Spleen (tissue), 11 donors: ENCODE measurements around the gene SLC6A13. TPM values are rescaled to one million over a fixed set of nuclear protein-coding genes. Genes with fewer than 3 reads are reported as not detected.

ENCODE experiments used
- DNase-seq: peaks from one replicate; pipeline ENCODE4 v3.0.0-alpha.2; 2020
- H3K27ac ChIP-seq, 8 donors: fragments of 200-600 bp; sonication (generic) in 7 of 8; 1 replicate in 4 of 8; 2 replicates in 4 of 8; pipeline versions ENCODE4 v1.5.0 to v1.8.0; 2016 to 2021; ENCODE audit warnings: inconsistent platforms in 4 of 8, mild to moderate bottlenecking in 4 of 8, moderate library complexity in 1 of 8
- H3K27me3 ChIP-seq, 7 donors: fragments of 200-600 bp; sonication (generic) in 6 of 7; replicated peaks in 1 of 7; 1 replicate in 4 of 7; 2 replicates in 3 of 7; pipeline versions ENCODE4 v1.5.0 to v1.8.0; 2016 to 2021; ENCODE audit warnings: inconsistent platforms in 3 of 7, mild to moderate bottlenecking in 1 of 7
- H3K36me3 ChIP-seq, 6 donors: fragments of 200-600 bp; sonication (generic) in 5 of 6; 1 replicate in 4 of 6; 2 replicates in 2 of 6; pipeline versions ENCODE4 v1.5.0 to v1.8.0; 2016 to 2021; ENCODE audit warnings: inconsistent platforms in 2 of 6
- H3K4me1 ChIP-seq, 6 donors: fragments of 200-600 bp; sonication (generic) in 5 of 6; 1 replicate in 3 of 6; 2 replicates in 3 of 6; pipeline versions ENCODE4 v1.5.0 to v1.8.0; 2016 to 2021; ENCODE audit warnings: inconsistent platforms in 3 of 6
- H3K4me3 ChIP-seq, 8 donors: fragments of 200-600 bp; sonication (generic) in 7 of 8; 1 replicate in 4 of 8; 2 replicates in 4 of 8; pipeline versions ENCODE4 v1.5.0 to v1.8.0; 2016 to 2021; ENCODE audit warnings: inconsistent platforms in 4 of 8, mild to moderate bottlenecking in 4 of 8, moderate library complexity in 2 of 8
- H3K9me3 ChIP-seq, 8 donors: fragments of 200-600 bp; sonication (generic) in 7 of 8; 1 replicate in 4 of 8; 2 replicates in 4 of 8; pipeline versions ENCODE4 v1.5.0 to v1.8.0; 2016 to 2021; ENCODE audit warnings: inconsistent platforms in 4 of 8
- POLR2A ChIP-seq, 3 donors: fragments of 450-650 bp; IDR thresholded peaks; one replicate each; pipeline ENCODE4 v1.5.1; 2017; ENCODE audit warnings: antibody characterized with exemption in 3 of 3, mild to moderate bottlenecking in 1 of 3
- POLR2AphosphoS5 ChIP-seq, 3 donors: sonication (generic); formaldehyde crosslinking; IDR thresholded peaks; one replicate each; pipeline ENCODE4 v1.5.1; 2017; ENCODE audit warnings: antibody characterized with exemption in 3 of 3
- WGBS, 5 donors: extraction: QIAGEN DNeasy Blood & Tissue Kit in 3 of 5; methylation state at CpG; one replicate each; pipeline versions ENCODE4 v1.1.5 to v1.1.7; 2013 to 2018; 5-methylcytosine and 5-hydroxymethylcytosine counted together
- intact Hi-C: fragments of 100-400 bp; cut with DNase I; formaldehyde crosslinking; loops from one replicate; pipeline ENCODE4 v1.15.0; 2023; ENCODE audit warnings: low total_unique reads
- polyA plus RNA-seq, 3 donors: library from polyadenylated mRNA; stranded (reverse); fragments of 200-250 nt; gene quantifications; one replicate each; pipeline ENCODE4 v1.2.1, GENCODE V29; 2013
- total RNA-seq, 7 donors: library from RNA; depleted of rRNA in 3 of 7; stranded (reverse); fragments of >200 nt in 3 of 7; fragmentation: NEBNext Ultra II Directional in 4 of 7; extraction: Animal tissue kit (Norgen Biotek cat#: 25700) in 4 of 7; gene quantifications; one replicate each; pipeline versions ENCODE4 v1.1.0 to v1.2.1, GENCODE V29; 2016 to 2021
- TF ChIP-seq, protein P1 (sequence below), 11 experiments: fragments of 200-600 bp in 7 of 11; fragments of 450-650 bp in 4 of 11; sonication (generic) in 4 of 11; IDR thresholded peaks in 8 of 11; conservative IDR thresholded peaks in 3 of 11; 1 replicate in 7 of 11; 2 replicates in 4 of 11; pipeline versions ENCODE4 v1.4.0 to v1.8.0; 2016 to 2021; ENCODE audit warnings: antibody characterized with exemption in 11 of 11, inconsistent platforms in 4 of 11, mild to moderate bottlenecking in 1 of 11
- donor health status: healthy with polysubstance abuse.
- donor health status: DM: no; HTN: no; CAD: no; lungs with moderate emphysema.
- donor health status: DM: no; HTN: no; CAD: no.
- donor health status: Bipolar disorder and iron deficiency.
- donor health status: healthy.
- donor health status: DM: no; HTN: no; CAD: no.
- donor health status: DM: yes; HTN: yes; CAD: no.

SLC6A13 gene
- total and polyA plus RNA-seq, 10 donors = 0.22 to 1.7 (median 0.30) TPM; not detected in 5

DNA sequence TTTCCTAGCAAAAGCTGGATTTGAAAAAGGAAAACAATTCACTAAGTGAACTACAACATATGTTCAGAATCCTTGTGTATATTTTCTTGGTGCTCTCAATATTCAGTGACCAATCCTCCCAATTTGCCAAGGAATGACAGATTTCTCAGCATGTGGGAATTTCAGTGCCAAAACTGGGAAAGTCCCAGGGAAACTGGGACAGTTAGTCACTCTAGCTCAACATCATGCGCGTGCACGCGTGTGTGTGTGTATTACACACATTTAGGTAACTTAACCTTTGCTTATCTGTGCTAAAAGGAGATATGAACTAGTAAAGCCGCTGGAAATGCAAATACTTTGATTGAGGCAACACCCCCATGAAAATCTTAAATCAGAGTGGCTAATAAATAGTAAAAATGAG is 26.1 kb upstream of the SLC6A13 start:
- intact Hi-C loops = no loop called here
- Histone ChIP-seq H3K4me1 (peaks cover 0 to 23% (median 1%) of the 10 kb centered on the region in 6 donors), H3K27ac (no peak overlapping the region), H3K4me3 (no peak overlapping the region), H3K27me3 (no peaks in the 10 kb centered on the region), H3K9me3 (no peaks in the 10 kb centered on the region), H3K36me3 (peaks cover 2 to 98% (median 52%) of the 10 kb centered on the region in 6 donors)
- DNase-seq = no peak
- TF ChIP-seq, protein P1, sequence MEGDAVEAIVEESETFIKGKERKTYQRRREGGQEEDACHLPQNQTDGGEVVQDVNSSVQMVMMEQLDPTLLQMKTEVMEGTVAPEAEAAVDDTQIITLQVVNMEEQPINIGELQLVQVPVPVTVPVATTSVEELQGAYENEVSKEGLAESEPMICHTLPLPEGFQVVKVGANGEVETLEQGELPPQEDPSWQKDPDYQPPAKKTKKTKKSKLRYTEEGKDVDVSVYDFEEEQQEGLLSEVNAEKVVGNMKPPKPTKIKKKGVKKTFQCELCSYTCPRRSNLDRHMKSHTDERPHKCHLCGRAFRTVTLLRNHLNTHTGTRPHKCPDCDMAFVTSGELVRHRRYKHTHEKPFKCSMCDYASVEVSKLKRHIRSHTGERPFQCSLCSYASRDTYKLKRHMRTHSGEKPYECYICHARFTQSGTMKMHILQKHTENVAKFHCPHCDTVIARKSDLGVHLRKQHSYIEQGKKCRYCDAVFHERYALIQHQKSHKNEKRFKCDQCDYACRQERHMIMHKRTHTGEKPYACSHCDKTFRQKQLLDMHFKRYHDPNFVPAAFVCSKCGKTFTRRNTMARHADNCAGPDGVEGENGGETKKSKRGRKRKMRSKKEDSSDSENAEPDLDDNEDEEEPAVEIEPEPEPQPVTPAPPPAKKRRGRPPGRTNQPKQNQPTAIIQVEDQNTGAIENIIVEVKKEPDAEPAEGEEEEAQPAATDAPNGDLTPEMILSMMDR (IDR thresholded peaks at IDR 0.05 in 8 of 11, conservative IDR thresholded peaks at IDR 0.05 in 3 of 11) = no peak
- TF ChIP-seq POLR2A (IDR thresholded peaks at IDR 0.05) (no peak), POLR2AphosphoS5 (IDR thresholded peaks at IDR 0.05) (no peak)
- WGBS, 5 donors = 84 to 98% (median 95%) methylated on average over 5 of the region's 5 CpGs

DNA sequence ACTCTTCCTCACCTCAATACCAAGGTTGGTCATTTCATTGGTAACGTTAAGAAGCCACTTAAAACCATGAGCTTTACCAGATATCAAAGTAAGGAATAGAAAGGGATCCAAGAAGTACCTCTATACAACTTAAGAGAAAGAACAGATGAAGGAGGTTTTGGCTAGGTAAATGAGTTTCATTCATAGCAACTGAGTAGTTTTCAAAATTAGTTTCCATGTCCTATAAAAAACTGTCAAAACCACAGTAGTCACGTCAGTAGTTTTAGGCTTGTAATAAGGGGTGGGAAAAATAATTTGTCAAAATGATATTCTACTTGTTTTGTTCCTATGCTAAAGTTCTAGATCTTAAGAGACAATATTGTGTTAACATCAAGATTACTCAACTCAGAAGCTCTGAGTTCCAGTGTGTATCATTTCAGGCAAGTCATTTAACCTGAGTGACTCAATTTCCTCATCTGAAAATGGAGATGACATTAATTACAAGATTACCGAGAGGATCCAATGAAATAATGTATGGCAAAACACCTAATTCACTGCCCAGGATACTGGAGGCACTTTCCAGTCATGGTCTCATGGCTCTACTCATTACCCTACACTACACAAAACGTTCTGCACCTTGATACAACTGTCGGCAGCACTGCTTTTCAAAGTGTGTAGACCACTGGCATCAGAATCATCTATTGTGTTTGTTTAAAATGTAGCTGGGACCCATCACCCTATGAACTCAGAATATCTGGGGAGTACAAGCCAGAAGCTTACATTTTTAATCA is 24.1 kb upstream of the SLC6A13 start:
- H3K9me3 ChIP-seq = no peaks in the 10 kb centered on the region
- TF ChIP-seq, protein P1 (IDR thresholded peaks at IDR 0.05 in 8 of 11, conservative IDR thresholded peaks at IDR 0.05 in 3 of 11) = no peak
- TF ChIP-seq POLR2AphosphoS5 (IDR thresholded peaks at IDR 0.05) (no peak), POLR2A (IDR thresholded peaks at IDR 0.05) (no peak)
- H3K27me3 ChIP-seq = no peaks in the 10 kb centered on the region
- peaks cover 0 to 98% (median 41%) of the 10 kb centered on the region in 6 donors for H3K36me3 ChIP-seq
- WGBS, 5 donors = 79 to 83% (median 81%) methylated on average over 5 of the region's 5 CpGs
- H3K4me1 ChIP-seq = peaks cover 0 to 23% (median 1%) of the 10 kb centered on the region in 6 donors
- DNase-seq = no peak
- intact Hi-C loops = no loop called here
- no peak overlapping the region for H3K4me3 ChIP-seq
- no peak overlapping the region for H3K27ac ChIP-seq

- H3K36me3 ChIP-seq = peaks cover 0 to 45% (median 12%) of the 10 kb centered on the region in 6 donors
- H3K9me3 ChIP-seq = no peaks in the 10 kb centered on the region
- DNase-seq = no peak
- TF ChIP-seq POLR2A (IDR thresholded peaks at IDR 0.05) (no peak), POLR2AphosphoS5 (IDR thresholded peaks at IDR 0.05) (no peak)
- TF ChIP-seq, protein P1 (IDR thresholded peaks at IDR 0.05 in 8 of 11, conservative IDR thresholded peaks at IDR 0.05 in 3 of 11) = no peak
- no peaks in the 10 kb centered on the region for H3K27me3 ChIP-seq
- H3K27ac ChIP-seq = no peak overlapping the region
- no peaks in the 10 kb centered on the region for H3K4me1 ChIP-seq
- intact Hi-C loops = no loop called here
- 90 to 96% (median 94%) methylated on average over 5 of the region's 5 CpGs for WGBS, 5 donors
- H3K4me3 ChIP-seq = no peak overlapping the region
These were observed 15.4 kb upstream of the SLC6A13 start for GRCh38 chr12:278046-278445.

GRCh38 chr12:275812-276211 is 13.2 kb upstream of the SLC6A13 start:
- WGBS, 5 donors = 84 to 91% (median 89%) methylated on average over 6 of the region's 6 CpGs
- Histone ChIP-seq H3K36me3 (peaks cover 0 to 24% (median 7%) of the 10 kb centered on the region in 6 donors), H3K27ac (no peak overlapping the region), H3K27me3 (no peaks in the 10 kb centered on the region), H3K4me1 (no peaks in the 10 kb centered on the region), H3K9me3 (no peaks in the 10 kb centered on the region), H3K4me3 (no peak overlapping the region)
- TF ChIP-seq, protein P1 (IDR thresholded peaks at IDR 0.05 in 8 of 11, conservative IDR thresholded peaks at IDR 0.05 in 3 of 11) = no peak
- TF ChIP-seq POLR2AphosphoS5 (IDR thresholded peaks at IDR 0.05) = no peak
- no peak for TF ChIP-seq POLR2A (IDR thresholded peaks at IDR 0.05)
- DNase-seq = no peak
- intact Hi-C loops = no loop called here
